Stomach (tissue), 9 donors: ENCODE measurements around the gene CORO1C. TPM values are rescaled to one million over a fixed set of nuclear protein-coding genes. Genes with fewer than 3 reads are reported as not detected.

Experiments used
- DNase-seq, 2 donors: peaks; one replicate each; pipeline versions ENCODE4 v3.0.0 to v3.0.0-alpha.2; 2013 to 2019
- H3K27ac ChIP-seq, 5 donors: fragments of 200-600 bp in 4 of 5; sonication (generic) in 4 of 5; one replicate each; pipeline ENCODE4 v1.5.1; 2013 to 2019; ENCODE audit warnings: mild to moderate bottlenecking in 1 of 5, moderate library complexity in 1 of 5
- H3K27me3 ChIP-seq, 3 donors: fragments of 200-600 bp; sonication (generic); one replicate each; pipeline ENCODE4 v1.5.1; 2017 to 2019; ENCODE audit warnings: mixed run types in 1 of 3
- H3K36me3 ChIP-seq, 4 donors: fragments of 200-600 bp; sonication (generic); 1 replicate in 3 of 4; 2 replicates in 1 of 4; pipeline ENCODE4 v1.5.1; 2016 to 2019
- H3K4me1 ChIP-seq, 4 donors: fragments of 200-600 bp; sonication (generic); one replicate each; pipeline ENCODE4 v1.5.1; 2016 to 2019
- H3K4me3 ChIP-seq, 4 donors: fragments of 200-600 bp; sonication (generic) in 3 of 4; one replicate each; pipeline ENCODE4 v1.5.1; 2016 to 2019; ENCODE audit warnings: mild to moderate bottlenecking in 1 of 4
- H3K9me3 ChIP-seq, 4 donors: fragments of 200-600 bp; sonication (generic); one replicate each; pipeline ENCODE4 v1.5.1; 2016 to 2019
- CTCF ChIP-seq, 7 experiments: fragments of 450-650 bp in 4 of 7; fragments of 200-600 bp in 3 of 7; sonication (generic) in 3 of 7; IDR thresholded peaks; one replicate each; pipeline ENCODE4 v1.5.1; 2016 to 2019; ENCODE audit warnings: antibody characterized with exemption in 7 of 7, control low read depth in 2 of 7, mild to moderate bottlenecking in 1 of 7
- EP300 ChIP-seq: sonication (generic); formaldehyde crosslinking; IDR thresholded peaks from one replicate; pipeline ENCODE4 v1.6.1; 2017; ENCODE audit warnings: antibody characterized with exemption
- POLR2A ChIP-seq, 4 donors: fragments of 450-650 bp; IDR thresholded peaks; one replicate each; pipeline ENCODE4 v1.6.1; 2016; ENCODE audit warnings: antibody characterized with exemption in 4 of 4, control low read depth in 2 of 4, mild to moderate bottlenecking in 1 of 4, moderate library complexity in 1 of 4
- POLR2AphosphoS5 ChIP-seq, 3 donors: sonication (generic); formaldehyde crosslinking; IDR thresholded peaks; one replicate each; pipeline ENCODE4 v1.6.1; 2016; ENCODE audit warnings: antibody characterized with exemption in 3 of 3
- WGBS, 5 donors: extraction: QIAGEN DNeasy Blood & Tissue Kit in 3 of 5; methylation state at CpG; one replicate each; pipeline versions ENCODE4 v1.1.5 to v1.1.7; 2013 to 2018; 5-methylcytosine and 5-hydroxymethylcytosine counted together
- intact Hi-C: fragments of 100-400 bp; cut with DNase I; formaldehyde crosslinking; loops from one replicate; pipeline ENCODE4 v1.15.1; 2023; ENCODE audit warnings: low total_unique reads
- polyA plus RNA-seq, 3 donors: library from polyadenylated mRNA; stranded (reverse); fragments of 200-250 nt; gene quantifications; one replicate each; pipeline ENCODE4 v1.2.3, GENCODE V29; 2013
- total RNA-seq, 5 donors: library from RNA; depleted of rRNA; stranded (reverse); fragments of >200 nt; gene quantifications; one replicate each; pipeline versions ENCODE4 v1.1.0 to v1.2.3, GENCODE V29; 2014 to 2016
- donor health status: healthy with polysubstance abuse.
- donor health status: Bipolar disorder and iron deficiency.
- donor health status: healthy.

CORO1C gene
- total and polyA plus RNA-seq, 8 donors: 27.4 to 392 (median 143) TPM

- Histone ChIP-seq H3K27ac (no peak overlapping the region), H3K4me1 (peaks cover 0 to 3% (median 1%) of the 10 kb centered on the region in 4 donors), H3K27me3 (peaks cover 0 to 3% (median under 1%) of the 10 kb centered on the region in 3 donors), H3K4me3 (no peak overlapping the region), H3K36me3 (no peaks in the 10 kb centered on the region), H3K9me3 (no peaks in the 10 kb centered on the region)
- intact Hi-C loops: no loop called here
- no peak for TF ChIP-seq POLR2A (IDR thresholded peaks at IDR 0.05)
- TF ChIP-seq POLR2AphosphoS5 (IDR thresholded peaks at IDR 0.05): no peak
- no peak for TF ChIP-seq EP300
- TF ChIP-seq CTCF (IDR thresholded peaks at IDR 0.05): no peak
- no peak for DNase-seq
- WGBS, 5 donors: 39 to 52% (median 45%) methylated on average over 14 of the region's 14 CpGs
Measured at GRCh38 chr12:108604208-108604941, 126.9 kb downstream of the CORO1C start.

GRCh38 chr12:108603743-108604142, 127.6 kb downstream of the CORO1C start:
- Histone ChIP-seq H3K27me3 (peaks cover 0 to 3% (median 0%) of the 10 kb centered on the region in 3 donors), H3K4me3 (no peak overlapping the region), H3K27ac (no peak overlapping the region), H3K36me3 (no peaks in the 10 kb centered on the region), H3K9me3 (no peaks in the 10 kb centered on the region), H3K4me1 (peaks cover 0 to 3% (median 0%) of the 10 kb centered on the region in 4 donors)
- TF ChIP-seq EP300 (no peak), CTCF (IDR thresholded peaks at IDR 0.05) (no peak), POLR2AphosphoS5 (IDR thresholded peaks at IDR 0.05) (no peak), POLR2A (IDR thresholded peaks at IDR 0.05) (no peak)
- DNase-seq: no peak
- WGBS, 5 donors: 60 to 77% (median 76%) methylated on average over 4 of the region's 4 CpGs
- intact Hi-C loops: no loop called here

- Histone ChIP-seq H3K9me3 (no peaks in the 10 kb centered on the region), H3K27ac (no peak overlapping the region), H3K4me3 (no peak overlapping the region), H3K27me3 (peaks cover 0 to 3% (median 0%) of the 10 kb centered on the region in 3 donors), H3K4me1 (peaks cover 0 to 3% (median 0%) of the 10 kb centered on the region in 4 donors), H3K36me3 (no peaks in the 10 kb centered on the region)
- no peak for TF ChIP-seq POLR2AphosphoS5 (IDR thresholded peaks at IDR 0.05)
- no peak for TF ChIP-seq POLR2A (IDR thresholded peaks at IDR 0.05)
- DNase-seq: no peak
- 79 to 90% (median 84%) methylated on average over 9 to 15 of the region's 15 CpGs for WGBS, 5 donors
- intact Hi-C loops: no loop called here
Measured at GRCh38 chr12:108602976-108603704, 128.2 kb downstream of the CORO1C start.

GRCh38 chr12:108602209-108602705, 129.1 kb downstream of the CORO1C start:
- Histone ChIP-seq H3K27me3 (peaks cover 0 to 5% (median 0%) of the 10 kb centered on the region in 3 donors), H3K4me1 (peaks cover 0 to 3% (median 0%) of the 10 kb centered on the region in 4 donors), H3K4me3 (no peak overlapping the region), H3K9me3 (no peaks in the 10 kb centered on the region), H3K27ac (no peak overlapping the region), H3K36me3 (no peaks in the 10 kb centered on the region)
- 83 to 93% (median 86%) methylated on average over 8 to 9 of the region's 9 CpGs for WGBS, 5 donors
- no peak for DNase-seq
- intact Hi-C loops: no loop called here
- no peak for TF ChIP-seq POLR2A (IDR thresholded peaks at IDR 0.05)
- TF ChIP-seq EP300: no peak
- no peak for TF ChIP-seq CTCF (IDR thresholded peaks at IDR 0.05)
- TF ChIP-seq POLR2AphosphoS5 (IDR thresholded peaks at IDR 0.05): no peak
